ENCODE data around the gene RNF220. TPM values are rescaled to one million over a fixed set of nuclear protein-coding genes. Genes with fewer than 3 reads are reported as not detected.

The RNF220 gene
- total and polyA plus RNA-seq, 9 of the 15 experiments (the other 6 are each of a cell fraction or from before 2014, with no cell fraction given) = 5.1 to 117 (median 66.9) TPM

DNA sequence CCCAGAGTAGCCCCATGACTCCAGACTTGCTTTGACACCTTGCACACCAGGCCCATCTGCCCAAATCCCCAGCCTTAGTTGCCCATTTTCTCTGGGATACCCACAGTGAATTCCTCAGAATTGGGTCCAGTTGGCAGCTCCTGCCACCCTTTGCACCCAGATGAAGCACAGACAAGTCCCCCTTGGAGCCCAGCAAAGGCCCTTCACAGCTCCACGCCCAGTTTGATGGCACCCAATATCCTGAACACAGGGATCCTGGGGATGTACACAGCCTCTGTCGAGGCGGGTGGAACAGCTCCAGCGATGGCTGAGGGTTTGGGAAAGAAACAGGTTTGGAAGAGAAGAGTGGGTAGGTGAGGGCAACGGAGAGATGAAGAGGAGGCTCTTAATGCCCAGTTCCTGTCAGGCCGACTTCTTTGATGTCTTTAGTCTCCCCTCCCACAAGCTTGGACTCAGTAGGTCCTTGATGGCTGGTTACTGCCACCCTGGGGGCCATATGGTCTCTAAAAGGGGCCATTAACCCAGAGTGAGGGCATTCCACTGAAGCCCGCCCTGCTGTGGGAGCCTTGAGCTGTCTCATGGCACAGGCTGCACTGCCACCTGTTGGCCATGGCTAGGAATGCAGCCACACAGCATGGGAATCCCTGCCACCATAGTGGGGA, 247.5 kb downstream of the RNF220 start (continued):
- TF ChIP-seq YBX1 (IDR thresholded peaks at IDR 0.05) (no peak), BHLHE40 (IDR thresholded peaks at IDR 0.05; ENCODE audit: low read length) (peak; percentile 43; the same call in 1 of the 2 replicates), ZNF764 (CRISPR knock-in tag; IDR thresholded peaks at IDR 0.05; ENCODE audit: low read depth) (peak; percentile 78; the same call in 1 of the 2 replicates), LCOR (CRISPR knock-in tag; IDR thresholded peaks at IDR 0.05) (no peak), POLR2A (conservative IDR thresholded peaks at IDR 0.05) (no peak), STAG1 (CRISPR knock-in tag; IDR thresholded peaks at IDR 0.05; ENCODE audit: borderline replicate concordance) (peak; percentile 96), TEAD1 (CRISPR knock-in tag; IDR thresholded peaks at IDR 0.05) (peak; percentile 11 to 87; a peak in 2 of 4 replicates), SAFB (IDR thresholded peaks at IDR 0.05; ENCODE audit: borderline replicate concordance, low read depth, low read length) (no peak), ETV6 (IDR thresholded peaks at IDR 0.05; ENCODE audit: borderline replicate concordance in 1 of 2, low read depth in 2 of 2, low read length in 1 of 2) (0 out of 4 replicates have a peak, but pooled peaks of 1 of the 2 experiments have one; percentile 34), ETV6 (CRISPR knock-in tag; IDR thresholded peaks at IDR 0.05; ENCODE audit: borderline replicate concordance) (no peak), GTF2A2 (tag; IDR thresholded peaks at IDR 0.05) (no peak), SNIP1 (IDR thresholded peaks at IDR 0.05; ENCODE audit: low read depth) (no peak), VEZF1 (CRISPR knock-in tag; IDR thresholded peaks at IDR 0.05) (peak; percentile 15; the same call in 1 of the 2 replicates), NEUROD1 (IDR thresholded peaks at IDR 0.05; ENCODE audit: borderline replicate concordance, low read depth, low read length, partially characterized antibody) (peak; percentile 37), SMARCA4 (IDR thresholded peaks at IDR 0.05) (no peak), HSF4 (CRISPR knock-in tag; IDR thresholded peaks at IDR 0.05; ENCODE audit: borderline replicate concordance) (no peak), YY1 (IDR thresholded peaks at IDR 0.05; ENCODE audit: borderline replicate concordance in 1 of 3, control insufficient read depth in 1 of 3, extremely low read depth in 1 of 3, insufficient read depth in 3 of 3, insufficient read length in 1 of 3, insufficient replicate concordance in 2 of 3, low read depth in 1 of 3, low read length in 2 of 3) (peak in 2 of 3 experiments; percentile 60 to 74), ZKSCAN1 (IDR thresholded peaks at IDR 0.05; ENCODE audit: low read depth, low read length) (peak; percentile 51; the same call in 1 of the 2 replicates), ILK (tag; IDR thresholded peaks at IDR 0.05; ENCODE audit: borderline replicate concordance, low read depth) (no peak)
- TF ChIP-seq, protein P1, sequence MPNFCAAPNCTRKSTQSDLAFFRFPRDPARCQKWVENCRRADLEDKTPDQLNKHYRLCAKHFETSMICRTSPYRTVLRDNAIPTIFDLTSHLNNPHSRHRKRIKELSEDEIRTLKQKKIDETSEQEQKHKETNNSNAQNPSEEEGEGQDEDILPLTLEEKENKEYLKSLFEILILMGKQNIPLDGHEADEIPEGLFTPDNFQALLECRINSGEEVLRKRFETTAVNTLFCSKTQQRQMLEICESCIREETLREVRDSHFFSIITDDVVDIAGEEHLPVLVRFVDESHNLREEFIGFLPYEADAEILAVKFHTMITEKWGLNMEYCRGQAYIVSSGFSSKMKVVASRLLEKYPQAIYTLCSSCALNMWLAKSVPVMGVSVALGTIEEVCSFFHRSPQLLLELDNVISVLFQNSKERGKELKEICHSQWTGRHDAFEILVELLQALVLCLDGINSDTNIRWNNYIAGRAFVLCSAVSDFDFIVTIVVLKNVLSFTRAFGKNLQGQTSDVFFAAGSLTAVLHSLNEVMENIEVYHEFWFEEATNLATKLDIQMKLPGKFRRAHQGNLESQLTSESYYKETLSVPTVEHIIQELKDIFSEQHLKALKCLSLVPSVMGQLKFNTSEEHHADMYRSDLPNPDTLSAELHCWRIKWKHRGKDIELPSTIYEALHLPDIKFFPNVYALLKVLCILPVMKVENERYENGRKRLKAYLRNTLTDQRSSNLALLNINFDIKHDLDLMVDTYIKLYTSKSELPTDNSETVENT (CRISPR knock-in tag; IDR thresholded peaks at IDR 0.05) = no peak
- TF ChIP-seq, protein P2, sequence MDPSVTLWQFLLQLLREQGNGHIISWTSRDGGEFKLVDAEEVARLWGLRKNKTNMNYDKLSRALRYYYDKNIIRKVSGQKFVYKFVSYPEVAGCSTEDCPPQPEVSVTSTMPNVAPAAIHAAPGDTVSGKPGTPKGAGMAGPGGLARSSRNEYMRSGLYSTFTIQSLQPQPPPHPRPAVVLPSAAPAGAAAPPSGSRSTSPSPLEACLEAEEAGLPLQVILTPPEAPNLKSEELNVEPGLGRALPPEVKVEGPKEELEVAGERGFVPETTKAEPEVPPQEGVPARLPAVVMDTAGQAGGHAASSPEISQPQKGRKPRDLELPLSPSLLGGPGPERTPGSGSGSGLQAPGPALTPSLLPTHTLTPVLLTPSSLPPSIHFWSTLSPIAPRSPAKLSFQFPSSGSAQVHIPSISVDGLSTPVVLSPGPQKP (CRISPR knock-in tag; IDR thresholded peaks at IDR 0.05) = no peak
- TF ChIP-seq, protein P3, sequence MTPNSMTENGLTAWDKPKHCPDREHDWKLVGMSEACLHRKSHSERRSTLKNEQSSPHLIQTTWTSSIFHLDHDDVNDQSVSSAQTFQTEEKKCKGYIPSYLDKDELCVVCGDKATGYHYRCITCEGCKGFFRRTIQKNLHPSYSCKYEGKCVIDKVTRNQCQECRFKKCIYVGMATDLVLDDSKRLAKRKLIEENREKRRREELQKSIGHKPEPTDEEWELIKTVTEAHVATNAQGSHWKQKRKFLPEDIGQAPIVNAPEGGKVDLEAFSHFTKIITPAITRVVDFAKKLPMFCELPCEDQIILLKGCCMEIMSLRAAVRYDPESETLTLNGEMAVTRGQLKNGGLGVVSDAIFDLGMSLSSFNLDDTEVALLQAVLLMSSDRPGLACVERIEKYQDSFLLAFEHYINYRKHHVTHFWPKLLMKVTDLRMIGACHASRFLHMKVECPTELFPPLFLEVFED (CRISPR knock-in tag; conservative IDR thresholded peaks at IDR 0.05) = no peak

Data from K562 (cell line).